HEK293 (cell line): ENCODE measurements around the gene MTX2.

Experiments used
- CTCF ChIA-PET: fragments of 350-600 bp; formaldehyde crosslinking; extraction: SDS; loops from one replicate; lab custom pipeline; 2021; ENCODE audit warnings: antibody characterized with exemption; lab: Yijun Ruan, JAX
- POLR2A ChIA-PET: fragments of 300-600 bp; formaldehyde crosslinking; extraction: SDS; loops from one replicate; lab custom pipeline; 2020; ENCODE audit warnings: antibody characterized with exemption, inconsistent platforms; lab: Yijun Ruan, JAX
- H3K27ac ChIP-seq: fragments of 200-500 bp; sonication (Bioruptor generic); 2 replicates; pipeline ENCODE4 v1.5.1; 2014; ENCODE audit warnings: low read depth, low read length, control low read depth, inconsistent platforms; ENCODE audit errors: extremely low read depth
- H3K36me3 ChIP-seq, 2 experiments: fragments of 200-500 bp in 1 of 2; sonication (Bioruptor generic) in 1 of 2; 1 replicate in 1 of 2; 2 replicates in 1 of 2; pipeline ENCODE4 v1.5.1; 2014 to 2017; ENCODE audit warnings: inconsistent platforms in 2 of 2, low read length in 2 of 2; ENCODE audit not compliant: control insufficient read depth in 2 of 2, insufficient read depth in 1 of 2
- H3K4me1 ChIP-seq: fragments of 200-500 bp; sonication (Bioruptor generic); 2 replicates; pipeline ENCODE4 v1.5.1; 2014; ENCODE audit warnings: mild to moderate bottlenecking, low read length, inconsistent platforms; ENCODE audit not compliant: control insufficient read depth, insufficient read depth
- H3K4me3 ChIP-seq: 2 replicates; pipeline ENCODE4 v1.5.1; 2011; ENCODE audit warnings: low read depth, mild to moderate bottlenecking, control low read depth, low read length, moderate library complexity
- H3K9me3 ChIP-seq: fragments of 200-500 bp; sonication (Bioruptor generic); 2 replicates; pipeline ENCODE4 v1.5.1; 2014; ENCODE audit warnings: low read depth, low read length, inconsistent platforms; ENCODE audit not compliant: control insufficient read depth, insufficient read depth
- SALL2 ChIP-seq: fragments of 450-650 bp; formaldehyde crosslinking; IDR thresholded peaks from 2 replicates; pipeline ENCODE4 v1.5.0; 2017; ENCODE audit warnings: missing biosample characterization, mild to moderate bottlenecking, missing genetic modification characterization, borderline replicate concordance
- SCRT2 ChIP-seq: fragments of 450-650 bp; formaldehyde crosslinking; IDR thresholded peaks from 2 replicates; pipeline ENCODE4 v1.5.1; 2016; ENCODE audit warnings: missing biosample characterization, missing genetic modification characterization
- TRIM28 ChIP-seq: IDR thresholded peaks from 2 replicates; pipeline ENCODE4 v1.6.1; 2011; ENCODE audit warnings: low read length, control low read depth, borderline replicate concordance
- ZNF211 ChIP-seq: fragments of 450-650 bp; formaldehyde crosslinking; IDR thresholded peaks from 2 replicates; pipeline ENCODE4 v1.5.1; 2016; ENCODE audit warnings: low read depth, missing biosample characterization, missing genetic modification characterization
- ZNF324 ChIP-seq: fragments of 450-650 bp; formaldehyde crosslinking; IDR thresholded peaks from 2 replicates; pipeline ENCODE4 v1.5.1; 2016; ENCODE audit warnings: missing biosample characterization, missing genetic modification characterization
- ZNF366 ChIP-seq: fragments of 450-650 bp; formaldehyde crosslinking; conservative IDR thresholded peaks from 2 replicates; pipeline ENCODE4 v1.5.1; 2016; ENCODE audit warnings: missing biosample characterization, missing genetic modification characterization
- ZNF654 ChIP-seq: fragments of 450-650 bp; formaldehyde crosslinking; IDR thresholded peaks from 2 replicates; pipeline ENCODE4 v1.5.1; 2016; ENCODE audit warnings: low read depth, missing biosample characterization, missing genetic modification characterization
- TF ChIP-seq, protein P1 (sequence below): fragments of 450-650 bp; formaldehyde crosslinking; IDR thresholded peaks from 2 replicates; pipeline ENCODE4 v1.5.1; 2016; ENCODE audit warnings: missing biosample characterization, missing genetic modification characterization
- TF ChIP-seq, protein P2 (sequence below): fragments of 450-650 bp; formaldehyde crosslinking; IDR thresholded peaks from 2 replicates; pipeline ENCODE4 v1.5.1; 2016; ENCODE audit warnings: missing biosample characterization, missing genetic modification characterization
- TF ChIP-seq, protein P3 (sequence below): fragments of 450-650 bp; formaldehyde crosslinking; IDR thresholded peaks from 2 replicates; pipeline ENCODE4 v1.5.1; 2017; ENCODE audit warnings: missing biosample characterization, missing genetic modification characterization
- TF ChIP-seq, protein P4 (sequence below): fragments of 450-650 bp; formaldehyde crosslinking; conservative IDR thresholded peaks from 2 replicates; pipeline ENCODE4 v1.5.1; 2016; ENCODE audit warnings: low read depth, missing biosample characterization, missing genetic modification characterization

Gene MTX2

DNA sequence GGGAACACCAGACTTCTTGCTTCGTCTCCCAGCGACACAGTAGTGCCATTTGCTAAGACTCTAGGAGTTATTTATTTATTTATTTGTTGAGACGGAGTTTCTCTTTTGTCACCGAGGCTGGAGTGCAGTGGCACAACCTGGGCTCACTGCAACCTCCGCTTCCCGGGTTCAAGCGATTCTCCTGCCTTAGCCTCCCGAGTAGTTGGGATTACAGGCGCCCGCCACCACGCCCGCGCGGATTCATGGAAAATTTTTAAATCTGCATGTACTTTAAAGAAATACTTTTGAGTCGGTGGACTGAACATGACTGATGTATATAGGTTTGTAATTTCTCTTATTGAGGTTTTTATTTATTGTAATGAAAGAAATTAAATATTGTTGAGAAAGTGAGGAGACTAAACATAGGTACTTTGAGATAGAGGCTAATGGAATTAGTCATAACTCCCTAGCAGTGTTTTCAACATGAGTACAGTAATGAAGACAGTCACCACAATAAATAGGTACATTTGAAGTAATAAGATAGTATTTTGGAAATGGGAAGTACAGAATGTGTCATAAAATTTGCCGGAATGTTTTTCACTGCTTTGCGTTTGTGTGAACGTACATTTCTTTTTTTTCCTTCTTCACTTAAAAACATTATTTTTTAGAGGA, 983 bp downstream of the MTX2 start:
- CTCF ChIA-PET, result interaction anchor here (0.7 to 0.8 kb wide), 2 partner anchors 282 to 1701 kb away, joined by 3 read pairs; no protein-coding TSS in a partner anchor
- POLR2A ChIA-PET, result interaction anchor here (1.4 kb wide), 1 partner anchor 129 kb away, joined by 3 read pairs; no protein-coding TSS in a partner anchor
- Histone ChIP-seq H3K36me3 (no peaks in the 10 kb centered on the region), H3K4me1 (no peaks in the 10 kb centered on the region), H3K4me3 (peak overlapping the region; percentile 97), H3K27ac (peak overlapping the region; percentile 94; the same call in 1 of the 2 replicates), H3K9me3 (no peaks in the 10 kb centered on the region)
- TF ChIP-seq, protein P1, sequence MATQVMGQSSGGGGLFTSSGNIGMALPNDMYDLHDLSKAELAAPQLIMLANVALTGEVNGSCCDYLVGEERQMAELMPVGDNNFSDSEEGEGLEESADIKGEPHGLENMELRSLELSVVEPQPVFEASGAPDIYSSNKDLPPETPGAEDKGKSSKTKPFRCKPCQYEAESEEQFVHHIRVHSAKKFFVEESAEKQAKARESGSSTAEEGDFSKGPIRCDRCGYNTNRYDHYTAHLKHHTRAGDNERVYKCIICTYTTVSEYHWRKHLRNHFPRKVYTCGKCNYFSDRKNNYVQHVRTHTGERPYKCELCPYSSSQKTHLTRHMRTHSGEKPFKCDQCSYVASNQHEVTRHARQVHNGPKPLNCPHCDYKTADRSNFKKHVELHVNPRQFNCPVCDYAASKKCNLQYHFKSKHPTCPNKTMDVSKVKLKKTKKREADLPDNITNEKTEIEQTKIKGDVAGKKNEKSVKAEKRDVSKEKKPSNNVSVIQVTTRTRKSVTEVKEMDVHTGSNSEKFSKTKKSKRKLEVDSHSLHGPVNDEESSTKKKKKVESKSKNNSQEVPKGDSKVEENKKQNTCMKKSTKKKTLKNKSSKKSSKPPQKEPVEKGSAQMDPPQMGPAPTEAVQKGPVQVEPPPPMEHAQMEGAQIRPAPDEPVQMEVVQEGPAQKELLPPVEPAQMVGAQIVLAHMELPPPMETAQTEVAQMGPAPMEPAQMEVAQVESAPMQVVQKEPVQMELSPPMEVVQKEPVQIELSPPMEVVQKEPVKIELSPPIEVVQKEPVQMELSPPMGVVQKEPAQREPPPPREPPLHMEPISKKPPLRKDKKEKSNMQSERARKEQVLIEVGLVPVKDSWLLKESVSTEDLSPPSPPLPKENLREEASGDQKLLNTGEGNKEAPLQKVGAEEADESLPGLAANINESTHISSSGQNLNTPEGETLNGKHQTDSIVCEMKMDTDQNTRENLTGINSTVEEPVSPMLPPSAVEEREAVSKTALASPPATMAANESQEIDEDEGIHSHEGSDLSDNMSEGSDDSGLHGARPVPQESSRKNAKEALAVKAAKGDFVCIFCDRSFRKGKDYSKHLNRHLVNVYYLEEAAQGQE, result no peak
- no peak for TF ChIP-seq ZNF211
- TF ChIP-seq ZNF324 (tag by site-specific recombination), result no peak
- TF ChIP-seq, protein P2, sequence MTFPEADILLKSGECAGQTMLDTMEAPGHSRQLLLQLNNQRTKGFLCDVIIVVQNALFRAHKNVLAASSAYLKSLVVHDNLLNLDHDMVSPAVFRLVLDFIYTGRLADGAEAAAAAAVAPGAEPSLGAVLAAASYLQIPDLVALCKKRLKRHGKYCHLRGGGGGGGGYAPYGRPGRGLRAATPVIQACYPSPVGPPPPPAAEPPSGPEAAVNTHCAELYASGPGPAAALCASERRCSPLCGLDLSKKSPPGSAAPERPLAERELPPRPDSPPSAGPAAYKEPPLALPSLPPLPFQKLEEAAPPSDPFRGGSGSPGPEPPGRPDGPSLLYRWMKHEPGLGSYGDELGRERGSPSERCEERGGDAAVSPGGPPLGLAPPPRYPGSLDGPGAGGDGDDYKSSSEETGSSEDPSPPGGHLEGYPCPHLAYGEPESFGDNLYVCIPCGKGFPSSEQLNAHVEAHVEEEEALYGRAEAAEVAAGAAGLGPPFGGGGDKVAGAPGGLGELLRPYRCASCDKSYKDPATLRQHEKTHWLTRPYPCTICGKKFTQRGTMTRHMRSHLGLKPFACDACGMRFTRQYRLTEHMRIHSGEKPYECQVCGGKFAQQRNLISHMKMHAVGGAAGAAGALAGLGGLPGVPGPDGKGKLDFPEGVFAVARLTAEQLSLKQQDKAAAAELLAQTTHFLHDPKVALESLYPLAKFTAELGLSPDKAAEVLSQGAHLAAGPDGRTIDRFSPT, result no peak
- TF ChIP-seq TRIM28, result no peak
- TF ChIP-seq ZNF654 (tag by site-specific recombination), result no peak

DNA sequence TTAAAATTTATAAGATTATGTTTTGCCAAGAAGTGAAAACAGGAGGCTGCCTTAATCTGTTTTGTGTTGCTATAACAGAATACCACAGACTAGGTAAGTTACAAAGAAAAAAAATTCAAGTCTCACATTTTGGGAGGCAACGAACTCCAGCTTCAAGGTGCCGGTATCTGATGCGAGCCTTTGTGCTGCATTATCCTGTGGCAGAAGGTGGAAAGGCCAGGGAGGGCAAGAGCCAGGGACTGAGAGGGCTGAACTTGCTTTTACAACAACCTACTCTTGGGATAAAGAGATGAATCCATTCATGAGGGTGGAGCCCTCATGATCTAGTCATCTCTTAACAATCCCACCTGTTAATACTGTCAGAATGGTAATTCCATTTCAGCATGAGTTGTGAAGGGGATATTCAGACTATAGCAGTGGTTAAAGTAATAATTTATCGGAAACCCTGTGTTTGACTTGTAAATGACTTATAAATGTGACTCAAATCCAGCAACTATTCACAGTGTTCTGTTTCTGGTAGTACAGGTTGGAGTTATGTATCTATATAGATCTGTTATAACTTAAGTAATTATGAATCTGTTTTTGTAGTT, 3.7 kb downstream of the MTX2 start:
- POLR2A ChIA-PET, result no interaction called here
- H3K27ac ChIP-seq, result no peak overlapping the region
- H3K4me1 ChIP-seq, result no peaks in the 10 kb centered on the region
- TF ChIP-seq SCRT2 (tag by site-specific recombination) (peak; percentile 51; the same call in 1 of the 2 replicates), ZNF366 (tag by site-specific recombination) (no peak)
- TF ChIP-seq, all 188 proteins: peak for 1
- CTCF ChIA-PET, result interaction anchor here (0.9 to 1.4 kb wide), 4 partner anchors 132 to 283 kb away, joined by 3 to 6 read pairs (median 4); no protein-coding TSS in a partner anchor
- H3K36me3 ChIP-seq, result no peaks in the 10 kb centered on the region
- H3K9me3 ChIP-seq, result no peaks in the 10 kb centered on the region
- no peak overlapping the region for H3K4me3 ChIP-seq

DNA sequence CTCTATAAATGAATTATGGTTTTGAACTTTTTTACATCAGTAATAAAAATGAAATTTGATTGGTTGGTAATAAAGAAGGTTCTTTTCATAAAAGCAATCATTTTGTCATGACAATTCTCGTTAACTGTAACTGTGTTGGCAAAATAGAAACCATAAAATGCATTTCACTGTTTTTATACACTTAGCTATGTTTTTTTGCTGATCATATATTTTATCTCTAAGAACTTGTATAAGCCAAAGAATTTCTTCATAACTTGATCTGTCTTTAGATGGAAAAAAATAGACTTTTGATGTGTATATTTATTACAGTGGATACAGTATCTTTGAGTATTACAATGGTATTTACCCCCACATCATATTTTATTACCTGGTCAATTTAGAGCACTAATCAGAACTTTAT, 9.7 kb downstream of the MTX2 start:
- no peaks in the 10 kb centered on the region for H3K9me3 ChIP-seq
- POLR2A ChIA-PET, result no interaction called here
- TF ChIP-seq, protein P3, sequence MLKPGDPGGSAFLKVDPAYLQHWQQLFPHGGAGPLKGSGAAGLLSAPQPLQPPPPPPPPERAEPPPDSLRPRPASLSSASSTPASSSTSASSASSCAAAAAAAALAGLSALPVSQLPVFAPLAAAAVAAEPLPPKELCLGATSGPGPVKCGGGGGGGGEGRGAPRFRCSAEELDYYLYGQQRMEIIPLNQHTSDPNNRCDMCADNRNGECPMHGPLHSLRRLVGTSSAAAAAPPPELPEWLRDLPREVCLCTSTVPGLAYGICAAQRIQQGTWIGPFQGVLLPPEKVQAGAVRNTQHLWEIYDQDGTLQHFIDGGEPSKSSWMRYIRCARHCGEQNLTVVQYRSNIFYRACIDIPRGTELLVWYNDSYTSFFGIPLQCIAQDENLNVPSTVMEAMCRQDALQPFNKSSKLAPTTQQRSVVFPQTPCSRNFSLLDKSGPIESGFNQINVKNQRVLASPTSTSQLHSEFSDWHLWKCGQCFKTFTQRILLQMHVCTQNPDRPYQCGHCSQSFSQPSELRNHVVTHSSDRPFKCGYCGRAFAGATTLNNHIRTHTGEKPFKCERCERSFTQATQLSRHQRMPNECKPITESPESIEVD (tag by site-specific recombination), result peak; percentile 84
- TF ChIP-seq SALL2 (tag by site-specific recombination), result no peak
- TF ChIP-seq, protein P4, sequence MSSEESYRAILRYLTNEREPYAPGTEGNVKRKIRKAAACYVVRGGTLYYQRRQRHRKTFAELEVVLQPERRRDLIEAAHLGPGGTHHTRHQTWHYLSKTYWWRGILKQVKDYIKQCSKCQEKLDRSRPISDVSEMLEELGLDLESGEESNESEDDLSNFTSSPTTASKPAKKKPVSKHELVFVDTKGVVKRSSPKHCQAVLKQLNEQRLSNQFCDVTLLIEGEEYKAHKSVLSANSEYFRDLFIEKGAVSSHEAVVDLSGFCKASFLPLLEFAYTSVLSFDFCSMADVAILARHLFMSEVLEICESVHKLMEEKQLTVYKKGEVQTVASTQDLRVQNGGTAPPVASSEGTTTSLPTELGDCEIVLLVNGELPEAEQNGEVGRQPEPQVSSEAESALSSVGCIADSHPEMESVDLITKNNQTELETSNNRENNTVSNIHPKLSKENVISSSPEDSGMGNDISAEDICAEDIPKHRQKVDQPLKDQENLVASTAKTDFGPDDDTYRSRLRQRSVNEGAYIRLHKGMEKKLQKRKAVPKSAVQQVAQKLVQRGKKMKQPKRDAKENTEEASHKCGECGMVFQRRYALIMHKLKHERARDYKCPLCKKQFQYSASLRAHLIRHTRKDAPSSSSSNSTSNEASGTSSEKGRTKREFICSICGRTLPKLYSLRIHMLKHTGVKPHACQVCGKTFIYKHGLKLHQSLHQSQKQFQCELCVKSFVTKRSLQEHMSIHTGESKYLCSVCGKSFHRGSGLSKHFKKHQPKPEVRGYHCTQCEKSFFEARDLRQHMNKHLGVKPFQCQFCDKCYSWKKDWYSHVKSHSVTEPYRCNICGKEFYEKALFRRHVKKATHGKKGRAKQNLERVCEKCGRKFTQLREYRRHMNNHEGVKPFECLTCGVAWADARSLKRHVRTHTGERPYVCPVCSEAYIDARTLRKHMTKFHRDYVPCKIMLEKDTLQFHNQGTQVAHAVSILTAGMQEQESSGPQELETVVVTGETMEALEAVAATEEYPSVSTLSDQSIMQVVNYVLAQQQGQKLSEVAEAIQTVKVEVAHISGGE (tag by site-specific recombination), result no peak
- no peak overlapping the region for H3K27ac ChIP-seq
- no peaks in the 10 kb centered on the region for H3K36me3 ChIP-seq
- H3K4me1 ChIP-seq, result no peaks in the 10 kb centered on the region
- CTCF ChIA-PET, result interaction anchor here (0.6 kb wide), 1 partner anchor 31 kb away, joined by 3 read pairs; no protein-coding TSS in a partner anchor
- no peak overlapping the region for H3K4me3 ChIP-seq
